Stimulated activated CD8-positive, alpha-beta memory T cell treated with anti-CD3 and anti-CD28 coated beads, Interleukin-12 subunit alpha, Interleukin-12 subunit beta, amount 100 ng/mL, for 24 hours (primary cell): ENCODE data around the gene TNIK.
"Not testable (repeated sequence)": the region's sequence is repeated elsewhere in the genome, so short reads cannot be mapped to it uniquely, and the experiment has no call there.

Experiments
- DNase-seq: peaks from one replicate; pipeline ENCODE4 v3.0.0-alpha.2; 2020; ENCODE audit errors: extremely low read depth

Gene TNIK

GRCh38 chr3:171255236-171255806 is 204.9 kb downstream of the TNIK start:
- no peak for DNase-seq

DNA sequence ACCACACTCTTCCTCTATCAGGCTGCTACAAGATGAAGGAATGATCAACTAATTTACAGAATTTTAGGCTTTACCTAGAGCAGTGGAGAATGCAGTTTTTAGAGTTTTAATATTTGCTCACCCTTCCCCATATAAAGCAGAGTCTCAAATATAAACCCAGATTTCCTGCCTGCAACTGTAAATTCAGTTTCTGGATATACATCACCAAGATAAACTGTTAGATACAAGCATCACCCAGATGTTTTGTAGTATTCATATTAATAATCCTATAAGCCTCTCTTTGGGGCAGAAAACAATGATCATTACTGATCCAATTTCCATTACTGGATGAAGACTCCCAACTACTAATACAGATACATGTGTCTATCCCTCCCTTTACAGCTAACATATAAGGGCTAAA is 205.9 kb downstream of the TNIK start:
- no peak for DNase-seq

- no peak for DNase-seq
Observed at GRCh38 chr3:171251835-171252234, 208.4 kb downstream of the TNIK start.

- DNase-seq, result no peak
Observed at GRCh38 chr3:171250444-171250843, 209.8 kb downstream of the TNIK start.

GRCh38 chr3:171249245-171249644 is 211.0 kb downstream of the TNIK start:
- DNase-seq, result no peak

GRCh38 chr3:171248426-171249111 is 211.6 kb downstream of the TNIK start:
- no peak for DNase-seq

- no peak for DNase-seq
Observed at GRCh38 chr3:171245796-171246765, 214.1 kb downstream of the TNIK start.

- DNase-seq, result no peak
Observed at GRCh38 chr3:171242951-171243350, 217.3 kb downstream of the TNIK start.

DNA sequence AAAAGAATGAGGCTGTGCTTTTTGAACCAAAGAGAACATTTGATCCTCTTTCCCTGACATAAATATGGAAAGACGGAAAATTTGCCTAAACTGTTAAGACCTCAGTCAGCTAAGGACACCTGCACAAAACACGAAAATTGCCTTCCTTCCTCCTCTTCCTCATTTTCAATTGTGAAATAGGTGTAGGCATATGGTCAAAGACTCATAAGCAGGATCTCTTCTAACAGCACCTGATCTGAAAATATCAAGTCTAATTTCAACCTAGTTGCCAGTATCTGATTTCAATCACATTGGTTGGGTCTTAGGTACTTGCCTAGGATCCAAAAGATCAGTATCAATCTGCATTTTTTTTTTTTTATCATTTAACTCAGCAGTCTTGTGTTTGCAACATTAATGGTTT is 218.0 kb downstream of the TNIK start:
- DNase-seq, result no peak

- not testable (repeated sequence) for DNase-seq
Observed at GRCh38 chr3:171241655-171242054, 218.6 kb downstream of the TNIK start.

DNA sequence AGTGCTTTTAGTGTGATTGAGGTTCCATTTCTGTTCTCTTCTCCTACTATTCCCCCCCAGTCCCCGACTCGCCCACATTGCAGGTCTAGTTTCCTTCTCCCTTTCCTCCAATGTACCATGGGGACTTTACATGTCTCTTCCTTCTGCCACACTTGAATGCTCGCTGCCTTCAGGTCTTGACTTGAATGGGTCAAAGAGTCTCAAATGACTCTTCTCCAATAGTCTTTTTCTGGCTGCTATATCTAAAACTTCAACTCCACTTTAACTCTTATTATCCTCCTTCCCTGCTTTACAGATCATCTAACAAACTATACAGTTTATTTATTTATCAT is 219.7 kb downstream of the TNIK start:
- DNase-seq, result no peak

DNA sequence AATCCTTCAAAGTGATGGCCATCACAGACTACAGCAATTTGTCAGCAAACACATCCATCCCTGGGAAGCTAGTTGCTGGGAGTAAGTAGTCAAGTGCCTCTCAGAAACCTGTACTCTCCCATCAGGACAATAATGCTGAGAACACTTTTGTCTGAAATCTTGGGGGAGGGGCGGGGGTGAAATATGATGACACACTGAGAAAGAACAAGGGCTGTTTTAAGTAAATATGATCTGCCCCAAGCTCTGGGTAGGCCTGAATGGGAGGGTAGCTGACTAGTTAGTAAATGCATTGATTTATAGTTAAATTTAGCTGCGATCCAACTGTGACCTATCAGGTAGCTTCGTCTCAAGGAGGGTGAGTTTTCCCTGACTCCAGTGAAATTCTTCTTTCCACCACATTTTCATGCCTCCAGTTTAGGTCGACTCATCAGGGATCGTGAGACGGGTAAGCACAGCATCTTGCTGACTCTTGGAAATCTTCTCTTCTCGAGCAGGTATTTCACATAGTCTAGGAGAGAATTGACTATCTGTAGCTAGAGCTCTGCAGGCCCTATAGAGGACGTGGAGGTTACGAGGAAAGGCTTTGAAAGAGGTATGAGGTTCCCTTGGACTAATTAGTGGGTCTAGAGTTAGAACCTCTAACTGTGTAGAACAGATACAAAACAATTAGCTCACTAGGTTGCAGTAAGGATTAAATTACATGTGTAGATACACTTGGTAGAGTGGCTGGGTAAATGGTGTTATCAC is 220.3 kb downstream of the TNIK start:
- no peak for DNase-seq

DNA sequence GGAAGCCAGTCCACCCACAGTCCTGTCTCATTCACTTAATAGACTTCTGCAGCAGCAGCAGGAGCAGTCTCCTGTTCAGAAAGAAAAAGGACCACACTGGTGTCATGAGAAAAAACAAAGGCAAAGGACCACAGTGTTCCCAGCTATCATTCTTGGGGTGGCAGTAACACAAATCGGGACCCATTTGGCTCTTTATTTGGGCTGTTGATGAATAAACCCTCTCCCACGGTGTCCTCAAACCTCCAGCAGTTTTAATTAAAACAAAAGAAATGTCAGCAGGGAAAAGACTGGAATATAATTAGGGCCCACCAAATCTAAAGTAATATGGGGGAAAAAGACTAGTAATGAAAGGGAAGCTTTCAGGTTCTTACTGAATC is 223.2 kb downstream of the TNIK start:
- DNase-seq, result no peak

- no peak for DNase-seq
Observed at GRCh38 chr3:171236265-171237008, 223.8 kb downstream of the TNIK start.

DNA sequence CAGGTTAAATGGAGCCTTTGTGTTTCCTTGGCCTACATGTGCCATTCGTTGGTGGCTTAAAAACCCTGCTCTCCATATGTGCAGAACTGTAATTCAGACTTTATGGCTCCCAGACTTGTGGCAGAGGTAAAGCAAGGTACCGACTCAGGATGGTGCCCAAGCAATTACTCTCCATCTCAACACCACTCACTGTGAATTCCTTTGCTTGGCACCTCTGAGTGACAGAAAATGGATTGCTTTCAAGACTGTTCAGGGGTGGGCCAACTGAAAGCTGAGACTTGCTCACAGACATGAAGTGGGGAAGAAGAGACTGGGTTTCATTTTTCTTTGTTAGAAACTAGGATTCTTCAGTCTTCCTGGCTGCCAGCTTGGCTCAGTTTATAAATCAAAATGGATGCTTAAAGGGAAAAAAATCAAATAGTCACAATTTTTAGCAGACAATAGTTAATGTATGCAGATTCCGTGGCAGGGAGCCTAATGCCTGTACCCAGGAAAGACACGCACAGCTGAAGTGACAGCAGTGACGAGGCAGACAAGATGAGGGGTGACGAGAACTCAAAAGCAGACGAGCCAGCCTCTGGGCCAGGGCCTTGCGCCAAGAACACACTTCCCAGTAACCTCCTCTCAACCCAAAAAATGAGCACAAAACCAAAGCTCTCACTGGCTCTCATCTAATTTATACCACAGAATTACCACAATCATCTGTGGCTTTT is 225.8 kb downstream of the TNIK start:
- DNase-seq, result no peak

- DNase-seq, result no peak
Observed at GRCh38 chr3:171231361-171231760, 228.8 kb downstream of the TNIK start.

- DNase-seq, result no peak
Observed at GRCh38 chr3:171230865-171231264, 229.3 kb downstream of the TNIK start.

- no peak for DNase-seq
Observed at GRCh38 chr3:171229173-171229572, 231.0 kb downstream of the TNIK start.

DNA sequence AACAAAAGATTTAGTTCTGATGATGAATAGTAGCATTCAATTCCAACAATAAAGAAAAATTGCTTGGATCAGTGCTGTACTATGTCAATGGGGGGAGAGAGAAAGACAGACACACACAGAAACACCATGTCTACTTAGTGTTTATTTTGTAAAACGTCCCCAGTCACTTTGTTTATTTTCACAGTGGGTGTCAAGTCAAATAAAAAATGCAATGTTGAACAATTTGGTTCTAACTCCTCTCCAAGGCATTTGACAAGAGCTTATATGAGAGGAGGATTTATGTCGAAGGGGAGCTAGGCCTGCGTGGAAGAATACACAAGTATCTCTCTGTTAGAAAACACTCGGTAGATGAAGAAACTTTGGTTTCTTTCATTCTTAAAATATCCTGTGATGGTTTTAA is 232.0 kb downstream of the TNIK start:
- no peak for DNase-seq

DNA sequence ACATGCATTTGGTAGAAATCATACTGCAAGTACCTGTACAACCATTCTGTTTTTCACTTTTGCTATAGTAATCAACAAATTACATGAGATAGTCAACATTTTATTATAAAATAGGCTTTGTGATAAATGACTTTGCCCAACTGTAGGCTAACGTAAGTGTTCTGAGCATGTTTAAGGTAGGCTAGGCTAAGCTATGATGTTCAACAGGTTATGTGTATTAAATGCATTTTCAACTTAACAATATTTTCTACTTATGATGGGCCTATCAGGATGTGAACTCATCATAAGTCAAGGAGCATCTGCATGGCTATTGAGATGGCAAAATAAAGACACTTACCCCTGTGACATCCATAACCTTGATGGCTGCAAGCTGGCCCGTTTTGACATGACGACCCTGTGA is 232.4 kb downstream of the TNIK start:
- DNase-seq, result no peak

GRCh38 chr3:171227359-171227758 is 232.8 kb downstream of the TNIK start:
- DNase-seq, result no peak
